NCI-H2029 treated with DMSO at 0.1 percent for 48 hours (cell line): ENCODE results near the gene RAB17.
A peak's percentile ranks its signal among the peaks of the same experiment; 100 is the strongest.

Experiments used
- DNase-seq: peaks from one replicate; lab custom pipeline; 2025; lab: John Stamatoyannopoulos, UW

RAB17 gene

GRCh38 chr2:237558961-237559641 is 31.4 kb downstream of the RAB17 start:
- DNase-seq = peak; percentile 37

GRCh38 chr2:237557633-237558015 is 32.9 kb downstream of the RAB17 start:
- DNase-seq = no peak

- no peak for DNase-seq
Observed at GRCh38 chr2:237556773-237557632, 33.5 kb downstream of the RAB17 start.

GRCh38 chr2:237555560-237555959 is 35.0 kb downstream of the RAB17 start:
- DNase-seq = no peak

GRCh38 chr2:237553948-237554347 is 36.6 kb downstream of the RAB17 start:
- DNase-seq = no peak

GRCh38 chr2:237552908-237553307 is 37.6 kb downstream of the RAB17 start:
- DNase-seq = no peak

- DNase-seq = no peak
Observed at GRCh38 chr2:237551071-237551574, 39.4 kb downstream of the RAB17 start.

- DNase-seq = no peak
Observed at GRCh38 chr2:237549643-237550415, 40.7 kb downstream of the RAB17 start.

- DNase-seq = no peak
Observed at GRCh38 chr2:237549216-237549615, 41.3 kb downstream of the RAB17 start.

- DNase-seq = no peak
Observed at GRCh38 chr2:237547841-237548416, 42.6 kb downstream of the RAB17 start.

GRCh38 chr2:237546876-237547395 is 43.6 kb downstream of the RAB17 start:
- DNase-seq = no peak

GRCh38 chr2:237546040-237546875 is 44.3 kb downstream of the RAB17 start:
- DNase-seq = no peak

- no peak for DNase-seq
Observed at GRCh38 chr2:237542001-237542704, 48.4 kb downstream of the RAB17 start.

GRCh38 chr2:237541243-237541642 is 49.3 kb downstream of the RAB17 start:
- DNase-seq = no peak

- peak; percentile 28 for DNase-seq
Observed at GRCh38 chr2:237540823-237541222, 49.7 kb downstream of the RAB17 start.

- DNase-seq = no peak
Observed at GRCh38 chr2:237540223-237540775, 50.2 kb downstream of the RAB17 start.

GRCh38 chr2:237539681-237540080 is 50.9 kb downstream of the RAB17 start:
- DNase-seq = no peak

- no peak for DNase-seq
Observed at GRCh38 chr2:237538901-237539300, 51.6 kb downstream of the RAB17 start.

- no peak for DNase-seq
Observed at GRCh38 chr2:237538001-237538720, 52.4 kb downstream of the RAB17 start.
